GM12878 (cell line): ENCODE measurements around the gene PPM1G. TPM values are rescaled to one million over a fixed set of nuclear protein-coding genes. Genes with fewer than 3 reads are reported as not detected.
A peak's percentile ranks its signal among the peaks of the same experiment; 100 is the strongest.

Source experiments
- ATAC-seq: fragments of 200-7000 bp; cut with Tn5 transposase; 3 replicates; pipeline ENCODE4 v1.9.1; 2020; ENCODE audit warnings: mild to moderate bottlenecking, moderate library complexity
- BruUV-seq: library from RNA; stranded (reverse); fragments of 400-500 nt; replicated peaks from 2 replicates; lab custom pipeline; 2021; lab: Mats Ljungman, UMichigan
- CTCF ChIA-PET: fragments of 300-600 bp; sonication (Branson Sonifier 250); formaldehyde crosslinking; extraction: SDS; loops from one replicate; lab custom pipeline; 2021; ENCODE audit warnings: inconsistent platforms; lab: Yijun Ruan, JAX
- POLR2A ChIA-PET: fragments of 350-600 bp; formaldehyde crosslinking; extraction: SDS; loops from one replicate; lab custom pipeline; 2021; ENCODE audit warnings: inconsistent platforms; lab: Charles Lee
- RAD21 ChIA-PET: fragments of 300-600 bp; sonication (Branson Sonifier 250); formaldehyde crosslinking; loops from one replicate; lab custom pipeline; 2023; ENCODE audit warnings: antibody characterized with exemption; ENCODE audit not compliant: unreplicated experiment; lab: Charles Lee
- SMC1A ChIA-PET: fragments of 300-600 bp; sonication (Branson Sonifier 250); formaldehyde crosslinking; loops from one replicate; lab custom pipeline; 2023; ENCODE audit not compliant: unreplicated experiment, uncharacterized antibody; lab: Charles Lee
- DNase-seq: peaks from one replicate; pipeline ENCODE4 v3.0.0-alpha.2; 2011; ENCODE audit warnings: low read depth, low spot score
- FAIRE-seq: peaks from 3 replicates; lab custom pipeline; 2011; peaks lifted over from hg19 to GRCh38; lab: Jason Lieb, UNC
- H2AFZ ChIP-seq: 2 replicates; pipeline ENCODE4 v1.6.0; 2011; ENCODE audit warnings: low read depth, low read length, control low read depth; ENCODE audit not compliant: control insufficient read depth
- H3K27ac ChIP-seq: 2 replicates; pipeline ENCODE4 v1.5.1; 2011; ENCODE audit warnings: control low read depth; ENCODE audit not compliant: control insufficient read depth, insufficient read depth
- H3K27me3 ChIP-seq, 2 experiments: replicated peaks in 1 of 2; 2 replicates each; pipeline versions ENCODE4 v1.6.0 to v1.6.1; 2011; ENCODE audit warnings: low read length in 1 of 2; ENCODE audit not compliant: control insufficient read depth in 2 of 2, insufficient read depth in 2 of 2
- H3K36me3 ChIP-seq, 2 experiments: 2 replicates each; pipeline ENCODE4 v1.5.1; 2011; ENCODE audit warnings: low read length in 1 of 2; ENCODE audit not compliant: control insufficient read depth in 2 of 2, insufficient read depth in 2 of 2
- H3K4me1 ChIP-seq: 2 replicates; pipeline ENCODE4 v1.6.1; 2011; ENCODE audit warnings: mild to moderate bottlenecking, low read length, moderate library complexity, mixed read lengths; ENCODE audit not compliant: control insufficient read depth, insufficient read depth
- H3K4me2 ChIP-seq: 2 replicates; pipeline ENCODE4 v1.6.0; 2011; ENCODE audit warnings: control low read depth; ENCODE audit not compliant: control insufficient read depth, insufficient read depth
- H3K4me3 ChIP-seq: fragments of 200-600 bp; sonication (generic); 2 replicates; pipeline ENCODE4 v1.5.1; 2016
- H3K79me2 ChIP-seq: 2 replicates; pipeline ENCODE4 v1.6.0; 2011; ENCODE audit warnings: low read length; ENCODE audit not compliant: control insufficient read depth, insufficient read depth
- H3K9ac ChIP-seq: 2 replicates; pipeline ENCODE4 v1.8.0; 2011; ENCODE audit warnings: low read length, control low read depth, mixed read lengths; ENCODE audit not compliant: control insufficient read depth, insufficient read depth
- H3K9me3 ChIP-seq: replicated peaks from 3 replicates; pipeline ENCODE4 v1.5.1; 2011; ENCODE audit warnings: mild to moderate bottlenecking, low read length; ENCODE audit not compliant: control insufficient read depth, insufficient read depth
- H4K20me1 ChIP-seq: 2 replicates; pipeline ENCODE4 v1.6.0; 2011; ENCODE audit not compliant: control insufficient read depth, insufficient read depth
- EGR1 ChIP-seq, 2 experiments: IDR thresholded peaks; 1 replicate in 1 of 2; 2 replicates in 1 of 2; pipeline ENCODE4 v1.6.1; 2011 to 2012; ENCODE audit warnings: low read depth in 2 of 2, low read length in 2 of 2, borderline replicate concordance in 1 of 2, mild to moderate bottlenecking in 1 of 2, moderate library complexity in 1 of 2
- JUND ChIP-seq: IDR thresholded peaks from 2 replicates; pipeline ENCODE4 v1.6.1; 2012; ENCODE audit warnings: low read depth, mild to moderate bottlenecking, low read length, improper control_type of control experiment, moderate library complexity
- MTA3 ChIP-seq: IDR thresholded peaks from 2 replicates; pipeline ENCODE4 v1.6.1; 2012; ENCODE audit warnings: low read length, inconsistent platforms, borderline replicate concordance
- NFIC ChIP-seq: IDR thresholded peaks from 2 replicates; pipeline ENCODE4 v1.6.1; 2012; ENCODE audit warnings: low read depth, mild to moderate bottlenecking, inconsistent platforms, low read length, moderate library complexity
- NR2F1 ChIP-seq: fragments of 450-650 bp; conservative IDR thresholded peaks from 2 replicates; pipeline ENCODE4 v1.6.1; 2017; ENCODE audit warnings: mild to moderate bottlenecking
- PML ChIP-seq: IDR thresholded peaks from 2 replicates; pipeline ENCODE4 v1.6.1; 2012; ENCODE audit warnings: low read length, inconsistent platforms
- POLR2AphosphoS2 ChIP-seq: IDR thresholded peaks from 2 replicates; pipeline ENCODE4 v1.6.1; 2011; ENCODE audit warnings: low read depth, mild to moderate bottlenecking, low read length, improper control_type of control experiment, moderate library complexity
- SMARCA5 ChIP-seq: fragments of 450-650 bp; IDR thresholded peaks from 2 replicates; pipeline ENCODE4 v1.6.1; 2017; ENCODE audit warnings: mild to moderate bottlenecking
- WGBS: methylation state at CpG from one replicate; pipeline ENCODE4 v1.1.6; 2016; ENCODE audit warnings: low lambda C conversion rate; ENCODE audit not compliant: insufficient replicate concordance, insufficient coverage; ENCODE audit errors: missing lambda C conversion rate; 5-methylcytosine and 5-hydroxymethylcytosine counted together
- in situ Hi-C: fragments of 300-500 bp; cut with MboI; formaldehyde crosslinking; loops from 9 replicates; pipeline ENCODE4 v1.14.3; 2018; ENCODE audit warnings: mixed read lengths
- intact Hi-C: fragments of 100-400 bp; cut with micrococcal nuclease; formaldehyde crosslinking; loops from one replicate; pipeline ENCODE4 v1.14.2; 2022; ENCODE audit not compliant: unreplicated experiment
- polyA plus RNA-seq, 11 experiments: library from polyadenylated mRNA; depleted of rRNA in 4 of 11; unstranded in 6 of 11; stranded (reverse) in 5 of 11; fragments of >200 nt; fragmentation: Nextera tagmentation in 4 of 11; fragmentation: Illumina TruSeq in 1 of 11; extraction: Ambion mirVana in 4 of 11; extraction: Trizol in 1 of 11; gene quantifications; 1 replicate in 1 of 11; 2 replicates in 10 of 11; pipeline versions ENCODE4 v1.2.1 to v1.2.3, GENCODE V29; 2011 to 2016; ENCODE audit warnings: inconsistent platforms in 2 of 11, missing spikeins in 2 of 11, low read depth in 1 of 11
- total RNA-seq, 4 experiments: library from RNA; depleted of rRNA in 3 of 4; stranded (reverse); fragments of >200 nt in 3 of 4; fragmentation: Illumina TruSeq in 1 of 4; extraction: Trizol in 1 of 4; gene quantifications; 2 replicates each; pipeline versions ENCODE4 v1.2.1 to v1.2.3, GENCODE V29; 2013 to 2021
- TF ChIP-seq, protein P1 (sequence below): fragments of 450-650 bp; IDR thresholded peaks from 2 replicates; pipeline ENCODE4 v1.6.1; 2016; ENCODE audit warnings: mild to moderate bottlenecking
- TF ChIP-seq, protein P2 (sequence below): IDR thresholded peaks from 2 replicates; pipeline ENCODE4 v1.6.1; 2011; ENCODE audit warnings: borderline replicate concordance, low read depth, mild to moderate bottlenecking, moderate library complexity, low read length; ENCODE audit not compliant: insufficient read depth, poor library complexity, severe bottlenecking

Gene PPM1G
- total and polyA plus RNA-seq, 10 of the 15 experiments (the other 5 are each of a cell fraction or from before 2014, with no cell fraction given), result 68.8 to 171 (median 121) TPM

DNA sequence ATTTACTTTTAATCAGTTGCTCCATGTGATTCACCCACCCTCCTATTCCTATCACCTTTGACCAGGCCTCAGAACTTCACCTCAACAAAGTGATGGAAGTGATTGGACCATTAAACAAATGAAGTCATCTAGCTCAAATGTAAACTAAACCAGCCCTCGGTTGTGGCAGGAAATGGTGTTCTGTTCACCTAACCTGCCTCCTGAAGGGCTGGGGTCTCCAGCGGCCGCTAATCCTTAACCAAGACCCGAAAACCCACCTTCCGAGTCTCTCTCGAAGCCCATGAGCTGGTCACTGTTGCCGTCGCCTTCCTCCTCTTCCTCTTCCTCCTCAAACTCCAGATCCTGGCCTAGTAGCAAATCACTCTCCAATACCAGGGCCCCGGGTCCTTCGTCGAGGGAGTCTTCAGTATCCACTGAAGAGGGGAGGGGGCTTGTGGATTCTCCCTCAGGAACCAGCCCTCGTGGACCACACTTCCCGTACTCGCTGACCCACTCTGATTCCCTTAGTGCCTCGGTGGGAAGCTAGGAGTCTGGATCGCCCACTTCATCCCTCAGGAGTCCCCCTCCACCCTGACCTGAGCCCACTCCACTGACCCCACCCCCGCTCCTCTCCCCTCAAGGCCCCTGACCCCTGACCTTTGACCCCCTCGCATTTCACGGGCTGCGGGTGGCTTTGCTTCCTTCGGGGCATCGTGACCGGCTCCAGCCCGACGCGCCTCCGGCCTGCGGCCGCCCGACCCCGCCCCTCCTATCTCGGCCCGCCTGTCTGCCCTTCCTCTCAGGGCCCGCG is 29.4 kb downstream of the PPM1G start (continued):
- TF ChIP-seq NR2F1, result peak; percentile 96
- TF ChIP-seq, protein P1, sequence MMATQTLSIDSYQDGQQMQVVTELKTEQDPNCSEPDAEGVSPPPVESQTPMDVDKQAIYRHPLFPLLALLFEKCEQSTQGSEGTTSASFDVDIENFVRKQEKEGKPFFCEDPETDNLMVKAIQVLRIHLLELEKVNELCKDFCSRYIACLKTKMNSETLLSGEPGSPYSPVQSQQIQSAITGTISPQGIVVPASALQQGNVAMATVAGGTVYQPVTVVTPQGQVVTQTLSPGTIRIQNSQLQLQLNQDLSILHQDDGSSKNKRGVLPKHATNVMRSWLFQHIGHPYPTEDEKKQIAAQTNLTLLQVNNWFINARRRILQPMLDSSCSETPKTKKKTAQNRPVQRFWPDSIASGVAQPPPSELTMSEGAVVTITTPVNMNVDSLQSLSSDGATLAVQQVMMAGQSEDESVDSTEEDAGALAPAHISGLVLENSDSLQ, result no peak
- TF ChIP-seq EGR1 (IDR thresholded peaks at IDR 0.05; ENCODE audit: borderline replicate concordance in 1 of 2, low read depth in 2 of 2, low read length in 2 of 2), result 0 out of 3 replicates have a peak, but pooled peaks of 1 of the 2 experiments have one; percentile 11
- no peak for TF ChIP-seq NFIC
- TF ChIP-seq, protein P2, sequence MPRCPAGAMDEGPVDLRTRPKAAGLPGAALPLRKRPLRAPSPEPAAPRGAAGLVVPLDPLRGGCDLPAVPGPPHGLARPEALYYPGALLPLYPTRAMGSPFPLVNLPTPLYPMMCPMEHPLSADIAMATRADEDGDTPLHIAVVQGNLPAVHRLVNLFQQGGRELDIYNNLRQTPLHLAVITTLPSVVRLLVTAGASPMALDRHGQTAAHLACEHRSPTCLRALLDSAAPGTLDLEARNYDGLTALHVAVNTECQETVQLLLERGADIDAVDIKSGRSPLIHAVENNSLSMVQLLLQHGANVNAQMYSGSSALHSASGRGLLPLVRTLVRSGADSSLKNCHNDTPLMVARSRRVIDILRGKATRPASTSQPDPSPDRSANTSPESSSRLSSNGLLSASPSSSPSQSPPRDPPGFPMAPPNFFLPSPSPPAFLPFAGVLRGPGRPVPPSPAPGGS, result peak; percentile 7
- no peak for TF ChIP-seq JUND

DNA sequence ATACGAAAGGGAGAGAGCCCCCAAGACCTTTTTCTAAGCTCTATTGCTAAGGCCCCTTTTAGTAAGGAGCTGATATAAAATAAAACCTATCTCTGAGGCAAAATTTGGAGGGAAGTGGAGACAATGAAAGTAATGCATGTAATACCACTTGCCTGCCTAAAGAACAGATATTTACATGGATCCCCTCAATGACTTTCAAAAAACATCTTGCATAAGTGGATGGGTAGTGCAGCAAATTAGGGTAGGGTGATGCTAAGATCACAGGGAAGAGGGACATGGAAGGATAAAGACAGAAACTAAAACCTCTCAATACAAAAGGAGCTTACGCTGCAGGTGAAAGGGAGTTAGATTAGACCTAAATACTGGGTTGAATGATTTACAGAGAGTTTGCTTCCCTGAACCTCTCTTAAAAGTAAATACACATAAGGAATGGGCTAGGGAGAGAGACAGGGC is 30.0 kb downstream of the PPM1G start:
- ChIA-PET SMC1A (interaction anchor here (1.0 to 3.1 kb wide), 5 partner anchors 8 to 329 kb away, joined by 3 to 9 read pairs (median 3); partner anchors contain the start of genes AGBL5, EIF2B4 and MPV17), POLR2A (interaction anchor here (1.2 to 2.8 kb wide), 7 partner anchors 8 to 302 kb away, joined by 3 to 23 read pairs (median 6); partner anchors contain the start of genes GTF3C2, NRBP1 and PPM1G), CTCF (interaction anchor here (0.6 to 2.8 kb wide), 8 partner anchors 8 to 304 kb away, joined by 3 to 14 read pairs (median 4); partner anchors contain the start of gene NRBP1), RAD21 (interaction anchor here (0.7 to 1.3 kb wide), 3 partner anchors 22 to 51 kb away, joined by 3 to 4 read pairs (median 3); no protein-coding TSS in a partner anchor)
- Histone ChIP-seq H3K9ac (peak overlapping the region; percentile 96), H4K20me1 (no peaks in the 10 kb centered on the region; the same call in 1 of the 2 replicates), H3K9me3 (no peaks in the 10 kb centered on the region), H3K4me2 (peak overlapping the region; percentile 97), H3K27me3 (no peaks in the 10 kb centered on the region), H2AFZ (no peak overlapping the region), H3K79me2 (peaks cover 15% of the 10 kb centered on the region), H3K4me3 (peak overlapping the region; percentile 69), H3K36me3 (peaks cover 37 to 49% of the 10 kb centered on the region in 2 experiments), H3K27ac (peak overlapping the region; percentile 96), H3K4me1 (peaks cover 9% of the 10 kb centered on the region; the same call in 1 of the 2 replicates)
- no peak for ATAC-seq
- 91% methylated on average over 2 of the region's 2 CpGs for whole genome bisulfite sequencing
- DNase-seq, result no peak
- BruUV-seq, result TSS peak; percentile 8
- TF ChIP-seq POLR2AphosphoS2, result 0 out of 2 replicates have a peak, but pooled peaks have one; percentile 13
- TF ChIP-seq PML, result 0 out of 2 replicates have a peak, but pooled peaks have one; percentile 34
- 0 out of 2 replicates have a peak, but pooled peaks have one; percentile 26 for TF ChIP-seq MTA3
- no peak for TF ChIP-seq SMARCA5
- FAIRE-seq, result no peak
- intact Hi-C loops (no loop called here), in situ Hi-C loops (no loop called here)
